ENCODE measurements around the gene ZNF157.

Gene ZNF157

GRCh38 chrX:47447607-47448006 lies 77.2 kb downstream of the ZNF157 start:
- DNase-seq (ENCODE audit: low spot score): no peak

DNA sequence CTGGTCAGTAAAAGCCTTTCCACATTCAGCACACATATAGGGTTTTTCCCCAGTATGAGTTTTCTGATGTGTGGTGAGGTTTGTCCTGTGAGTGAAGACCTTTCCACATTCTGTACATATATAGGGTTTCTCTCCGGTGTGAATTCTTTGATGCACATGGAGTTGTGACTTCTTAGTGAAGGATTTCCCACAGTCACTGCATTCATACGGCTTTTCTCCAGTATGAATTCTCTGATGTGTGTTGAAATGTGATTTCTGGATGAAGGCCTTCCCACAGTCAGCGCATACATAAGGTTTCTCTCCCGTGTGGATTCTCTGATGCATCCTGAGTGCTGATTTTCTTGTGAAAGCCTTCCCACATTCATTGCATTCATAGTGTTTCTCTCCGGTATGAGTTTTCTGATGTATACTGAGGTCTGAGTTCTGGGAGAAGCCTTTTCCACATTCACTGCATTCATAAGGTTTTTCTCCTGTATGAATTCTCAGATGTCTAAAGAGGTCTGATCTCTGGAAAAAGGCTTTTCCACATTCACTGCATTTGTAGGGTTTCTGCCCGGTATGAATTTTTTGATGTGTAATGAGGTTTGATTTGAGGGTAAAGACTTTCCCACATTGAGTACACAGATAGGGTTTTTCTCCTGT lies 77.9 kb downstream of the ZNF157 start:
- no peak for DNase-seq (ENCODE audit: low spot score)

DNA sequence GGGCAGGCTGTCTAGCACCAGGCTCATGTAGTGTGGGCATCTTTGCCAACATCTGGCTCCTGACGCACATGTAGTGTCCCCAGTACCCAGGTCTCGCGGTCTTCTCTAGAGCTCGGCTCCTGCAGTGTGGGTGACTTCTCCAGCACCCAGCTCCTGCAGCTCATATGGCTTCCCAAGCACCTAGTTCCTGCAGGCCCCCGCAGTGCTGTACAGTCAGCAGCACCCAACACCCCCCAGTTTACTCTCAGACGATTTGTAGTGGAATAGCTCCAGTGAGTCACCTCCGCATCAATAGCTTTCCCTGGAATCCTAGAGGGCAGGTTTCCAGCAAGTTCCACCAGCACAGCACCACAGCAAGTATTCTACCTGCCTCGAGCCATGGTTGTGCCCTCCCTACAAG lies 81.7 kb downstream of the ZNF157 start:
- DNase-seq (ENCODE audit: low spot score): no peak

DNA sequence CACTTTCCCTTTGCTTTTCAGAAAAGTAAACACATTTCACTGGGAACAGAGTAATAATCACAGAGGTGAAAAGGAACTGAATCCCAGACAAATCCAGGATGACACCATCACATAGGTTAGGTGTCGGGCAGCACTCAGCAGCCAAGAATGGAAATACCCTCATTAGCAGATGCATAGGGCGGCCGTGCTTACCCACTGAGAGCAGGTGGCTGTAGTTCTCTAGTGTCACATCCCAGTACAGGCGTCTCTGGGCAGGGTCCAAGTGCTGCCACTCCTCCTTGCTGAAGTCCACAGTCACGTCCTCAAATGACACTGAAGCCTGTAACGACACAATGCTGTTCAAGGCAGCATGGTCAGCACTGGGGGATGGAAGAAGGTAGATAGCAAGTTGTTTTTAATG lies 85.7 kb downstream of the ZNF157 start:
- DNase-seq (ENCODE audit: low spot score): no peak

DNA sequence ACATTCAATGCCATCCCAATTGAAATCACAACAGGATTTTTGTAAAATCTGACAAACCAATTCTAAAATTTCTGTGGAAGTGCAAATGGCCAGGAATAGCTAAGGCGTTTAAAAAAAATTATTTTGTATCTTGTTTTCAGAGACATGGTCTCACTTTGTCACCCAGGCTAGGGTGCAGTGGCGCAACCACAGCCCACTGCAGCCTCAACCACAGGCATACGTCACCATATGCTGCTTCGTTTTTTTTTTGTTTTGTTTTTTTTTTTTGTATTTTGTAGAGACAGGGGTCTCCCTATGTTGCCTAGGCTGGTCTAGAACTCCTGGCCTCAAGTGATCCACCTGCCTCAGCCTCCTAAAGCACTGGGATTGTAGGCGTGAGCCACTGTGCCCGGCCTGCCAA lies 88.2 kb downstream of the ZNF157 start:
- DNase-seq (ENCODE audit: low spot score): no peak

DNA sequence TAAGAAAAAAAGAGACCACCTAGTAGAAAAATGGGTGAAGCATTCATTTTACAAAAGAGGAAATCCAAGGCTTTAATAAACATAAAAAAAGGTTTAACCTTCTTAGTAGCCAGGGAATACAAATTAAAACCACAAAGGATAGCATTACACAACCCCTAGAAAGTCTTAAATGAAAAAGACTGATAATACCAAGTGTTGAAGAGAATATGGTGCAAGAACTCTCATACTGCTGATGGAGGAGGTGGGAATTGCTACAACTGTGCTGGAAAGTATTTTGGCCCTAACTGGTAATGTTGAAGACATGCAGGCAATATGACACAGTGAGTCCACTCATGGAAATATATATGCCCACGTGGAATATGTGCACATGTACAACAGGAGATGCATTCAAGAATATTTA lies 90.2 kb downstream of the ZNF157 start:
- no peak for DNase-seq (ENCODE audit: low spot score)
